Measurements from ENCODE around the gene BCOR. TPM values are rescaled to one million over a fixed set of nuclear protein-coding genes. Genes with fewer than 3 reads are reported as not detected.

BCOR gene
- total and polyA plus RNA-seq, 2 of the 4 experiments (the other 2 are of a cell fraction): 7.5 to 9.0 TPM

GRCh38 chrX:40011322-40012038 is 86.3 kb downstream of the BCOR start:
- WGBS, 2 experiments (ENCODE audit: extremely low coverage in 2 of 2, insufficient read length in 1 of 2): 43% methylated on average over 7 of the region's 24 CpGs; no CpG with 5 or more reads in 1 of the 2 experiments
- Histone ChIP-seq H4K91ac (ENCODE audit: insufficient read depth, low read depth, low read length) (no peak overlapping the region), H3K79me1 (ENCODE audit: low read depth in 1 of 2, low read length in 2 of 2) (no peaks in the 10 kb centered on the region), H3K9me3 (ENCODE audit: control insufficient read depth, insufficient read depth, low read length) (peaks cover 6% of the 10 kb centered on the region), H2AK9ac (replicated peaks; ENCODE audit: low read depth, low read length, poor library complexity) (no peak overlapping the region), H3K27me3 (ENCODE audit: control insufficient read depth, insufficient read depth, low read length) (peaks cover 18% of the 10 kb centered on the region), H4K8ac (ENCODE audit: low read depth in 2 of 2, low read length in 2 of 2) (no peak overlapping the region; a peak in 1 of 4 replicates), H2AFZ (replicated peaks; ENCODE audit: low read length, poor library complexity) (peak overlapping the region; percentile 58), H2BK20ac (ENCODE audit: low read depth, low read length) (peak overlapping the region; percentile 35; the same call in 1 of the 2 replicates), H3K4me1 (ENCODE audit: control insufficient read depth, insufficient read depth, low read length) (peaks cover 10% of the 10 kb centered on the region), H3K4me2 (ENCODE audit: low read depth, low read length) (no peak overlapping the region), H3K4ac (ENCODE audit: low read depth, low read length) (no peak overlapping the region), H3K23ac (ENCODE audit: low read depth, low read length) (no peak overlapping the region), H3K27ac (ENCODE audit: insufficient read depth, low read length) (no peak overlapping the region), H2BK5ac (ENCODE audit: low read depth, low read length, poor library complexity, severe bottlenecking) (no peak overlapping the region), H4K5ac (ENCODE audit: low read depth, low read length) (no peak overlapping the region), H2AK5ac (ENCODE audit: low read depth, low read length) (peak overlapping the region; percentile 6; the same call in 1 of the 2 replicates), H4K20me1 (ENCODE audit: insufficient read depth, low read length) (no peaks in the 10 kb centered on the region), H3K9me1 (ENCODE audit: insufficient read depth, low read length) (peaks cover 2% of the 10 kb centered on the region; the same call in 1 of the 2 replicates), H3K9ac (ENCODE audit: low read depth, low read length) (no peak overlapping the region), H3K4me3 (ENCODE audit: insufficient read depth, low read depth, low read length) (no peak overlapping the region), H3K36me3 (ENCODE audit: control insufficient read depth, insufficient read depth, low read length) (no peaks in the 10 kb centered on the region), H3K18ac (ENCODE audit: low read depth, low read length) (no peak overlapping the region), H2BK15ac (ENCODE audit: low read depth, low read length) (0 out of 3 replicates have a peak overlapping the region, but pooled peaks have one; percentile 15), H3K56ac (ENCODE audit: extremely low read depth, insufficient read depth, low read length) (no peak overlapping the region), H3K14ac (replicated peaks; ENCODE audit: low read depth, low read length) (no peak overlapping the region), H2BK120ac (ENCODE audit: low read depth, low read length) (peak overlapping the region; percentile 49; the same call in 1 of the 2 replicates)
- in situ Hi-C loops (cut with MboI; ENCODE audit: low sequenced_read_pairs): no loop called here
- DNase-seq (no peak), ATAC-seq (ENCODE audit: low read depth) (no peak)
- no peak for TF ChIP-seq RCOR1 (IDR thresholded peaks at IDR 0.05; ENCODE audit: insufficient replicate concordance, low read length)
- no peak for TF ChIP-seq MXI1 (IDR thresholded peaks at IDR 0.05; ENCODE audit: borderline replicate concordance, low read depth, low read length)
- no peak for TF ChIP-seq USF2 (IDR thresholded peaks at IDR 0.05; ENCODE audit: low read depth, low read length)
- TF ChIP-seq CEBPB (IDR thresholded peaks at IDR 0.05; ENCODE audit: low read depth, low read length): no peak
- intact Hi-C loops (cut with micrococcal nuclease): loop anchor here (2.0 to 5.0 kb wide), 4 partner anchors 76 to 281 kb away; no protein-coding TSS in a partner anchor
- POLR2A ChIA-PET (ENCODE audit: unreplicated experiment): no interaction called here
- dilution Hi-C loops (cut with HindIII; ENCODE audit: low sequenced_read_pairs, unreplicated experiment): no loop called here
- BruUV-seq (replicated peaks): no TSS peak
- CTCF ChIA-PET: no interaction called here
